Gastroesophageal sphincter (tissue), 2 donors: ENCODE measurements around the gene RILP.

Experiments used
- EP300 ChIP-seq: sonication (generic); formaldehyde crosslinking; IDR thresholded peaks from one replicate; pipeline ENCODE4 v1.6.1; 2017; ENCODE audit warnings: antibody characterized with exemption, mild to moderate bottlenecking
- POLR2A ChIP-seq, 2 donors: fragments of 450-650 bp; IDR thresholded peaks; one replicate each; pipeline ENCODE4 v1.6.1; 2017; ENCODE audit warnings: antibody characterized with exemption in 2 of 2, mild to moderate bottlenecking in 2 of 2, moderate library complexity in 1 of 2

DNA sequence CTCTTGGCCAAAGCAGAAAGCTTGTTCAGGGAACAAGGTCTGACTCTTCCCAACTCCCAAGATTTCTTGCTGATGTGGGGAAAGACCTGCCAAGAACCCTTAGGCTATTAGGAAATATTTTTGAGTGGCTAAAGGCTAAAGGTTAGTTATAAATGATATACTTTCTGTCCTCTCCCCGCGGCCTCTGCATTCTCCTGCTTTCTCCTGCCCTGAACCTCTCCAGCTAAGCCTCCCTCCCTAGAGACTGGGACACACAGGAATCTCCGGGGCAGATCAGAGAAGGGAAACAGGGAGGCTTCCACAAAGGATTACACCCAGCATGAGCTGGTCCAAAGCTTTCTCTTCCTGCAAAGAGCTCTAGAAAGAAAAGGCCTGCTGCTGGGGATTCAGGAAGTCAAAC is 23.3 kb downstream of the RILP start:
- TF ChIP-seq EP300 (no peak), POLR2A (IDR thresholded peaks at IDR 0.05) (no peak)
